ENCODE data around the gene ARL5C. TPM values are rescaled to one million over a fixed set of nuclear protein-coding genes. Genes with fewer than 3 reads are reported as not detected.
A peak's percentile ranks its signal among the peaks of the same experiment; 100 is the strongest.

ARL5C gene
- total RNA-seq, 1 experiment from 2014 or later, result not detected

- Mint-ChIP-seq H3K4me1 (ENCODE audit: low read depth, unreplicated experiment) (peaks cover 36% of the 10 kb centered on the region), H3K36me3 (ENCODE audit: insufficient read depth, unreplicated experiment) (peaks cover 34% of the 10 kb centered on the region), H3K4me3 (ENCODE audit: unreplicated experiment) (peak overlapping the region; percentile 94), H3K27me3 (ENCODE audit: insufficient read depth, unreplicated experiment) (peaks cover 3% of the 10 kb centered on the region), H3K9me3 (ENCODE audit: unreplicated experiment) (no peaks in the 10 kb centered on the region), H3K27ac (ENCODE audit: unreplicated experiment) (peak overlapping the region; percentile 39)
- no peaks in the 10 kb centered on the region for H3K27me3 ChIP-seq (replicated peaks; ENCODE audit: control insufficient read depth, insufficient read depth, low read length)
- no peaks in the 10 kb centered on the region for H3K9me3 ChIP-seq
- intact Hi-C loops (cut with micrococcal nuclease; ENCODE audit: unreplicated experiment), result no loop called here
- CTCF ChIA-PET, result interaction anchor here (1.5 kb wide), 1 partner anchor 8 kb away, joined by 4 read pairs; no protein-coding TSS in a partner anchor
- BruUV-seq (replicated peaks), result no TSS peak
- DNase-seq, result no peak
- no peaks in the 10 kb centered on the region for H3K36me3 ChIP-seq (ENCODE audit: control insufficient read depth, insufficient read depth, low read length)
- H3K4me1 ChIP-seq, result peaks cover 4% of the 10 kb centered on the region
- H3K4me3 ChIP-seq (ENCODE audit: low read depth, low read length), result no peak overlapping the region
- POLR2A ChIA-PET, result no interaction called here
- no peak for TF ChIP-seq CTCF (IDR thresholded peaks at IDR 0.05; ENCODE audit: insufficient read depth in 1 of 2, low read depth in 1 of 2, low read length in 1 of 2, severe bottlenecking in 1 of 2, unreplicated experiment in 1 of 2)
Measured at GRCh38 chr17:39156491-39156890, 9.5 kb downstream of the ARL5C start.

- no peaks in the 10 kb centered on the region for H3K36me3 ChIP-seq (ENCODE audit: control insufficient read depth, insufficient read depth, low read length)
- Mint-ChIP-seq H3K27ac (ENCODE audit: unreplicated experiment) (no peak overlapping the region), H3K36me3 (ENCODE audit: insufficient read depth, unreplicated experiment) (peaks cover 34% of the 10 kb centered on the region), H3K27me3 (ENCODE audit: insufficient read depth, unreplicated experiment) (peaks cover 3% of the 10 kb centered on the region), H3K9me3 (ENCODE audit: unreplicated experiment) (no peaks in the 10 kb centered on the region), H3K4me3 (ENCODE audit: unreplicated experiment) (peak overlapping the region; percentile 94), H3K4me1 (ENCODE audit: low read depth, unreplicated experiment) (peaks cover 36% of the 10 kb centered on the region)
- H3K9me3 ChIP-seq, result no peaks in the 10 kb centered on the region
- no peak for TF ChIP-seq CTCF (IDR thresholded peaks at IDR 0.05; ENCODE audit: insufficient read depth in 1 of 2, low read depth in 1 of 2, low read length in 1 of 2, severe bottlenecking in 1 of 2, unreplicated experiment in 1 of 2)
- BruUV-seq (replicated peaks), result no TSS peak
- no peak for DNase-seq
- intact Hi-C loops (cut with micrococcal nuclease; ENCODE audit: unreplicated experiment), result no loop called here
- H3K27me3 ChIP-seq (replicated peaks; ENCODE audit: control insufficient read depth, insufficient read depth, low read length), result peaks cover 3% of the 10 kb centered on the region; the same call in 1 of the 2 replicates
- ChIA-PET CTCF (interaction anchor here (1.5 kb wide), 1 partner anchor 9 kb away, joined by 4 read pairs; no protein-coding TSS in a partner anchor), POLR2A (no interaction called here)
- no peak overlapping the region for H3K4me3 ChIP-seq (ENCODE audit: low read depth, low read length)
- peaks cover 4% of the 10 kb centered on the region for H3K4me1 ChIP-seq
Measured at GRCh38 chr17:39155654-39156053, 10.3 kb downstream of the ARL5C start.

- Mint-ChIP-seq H3K4me1 (ENCODE audit: low read depth, unreplicated experiment) (peaks cover 36% of the 10 kb centered on the region), H3K27me3 (ENCODE audit: insufficient read depth, unreplicated experiment) (peaks cover 10% of the 10 kb centered on the region), H3K27ac (ENCODE audit: unreplicated experiment) (peak overlapping the region; percentile 96), H3K9me3 (ENCODE audit: unreplicated experiment) (no peaks in the 10 kb centered on the region), H3K36me3 (ENCODE audit: insufficient read depth, unreplicated experiment) (peaks cover 34% of the 10 kb centered on the region), H3K4me3 (ENCODE audit: unreplicated experiment) (peak overlapping the region; percentile 94)
- intact Hi-C loops (cut with micrococcal nuclease; ENCODE audit: unreplicated experiment), result loop anchor here (1.0 to 5.0 kb wide), 3 partner anchors 186 to 401 kb away; partner anchors contain the start of genes FBXO47 and PSMB3
- peak overlapping the region; percentile 83 for H3K4me3 ChIP-seq (ENCODE audit: low read depth, low read length)
- ChIA-PET POLR2A (interaction anchor here (0.5 to 1.8 kb wide), 9 partner anchors 16 to 402 kb away, joined by 3 to 15 read pairs (median 3); partner anchors contain the start of genes FBXO47 and RPL19), CTCF (interaction anchor here (0.6 to 4.7 kb wide), 24 partner anchors 10 to 739 kb away, joined by 3 to 162 read pairs (median 4); partner anchors contain the start of genes FBXO47, LASP1, MLLT6 and RPL19)
- no peaks in the 10 kb centered on the region for H3K9me3 ChIP-seq
- peaks cover 5% of the 10 kb centered on the region; the same call in 1 of the 2 replicates for H3K27me3 ChIP-seq (replicated peaks; ENCODE audit: control insufficient read depth, insufficient read depth, low read length)
- no peaks in the 10 kb centered on the region for H3K36me3 ChIP-seq (ENCODE audit: control insufficient read depth, insufficient read depth, low read length)
- H3K4me1 ChIP-seq, result peaks cover 4% of the 10 kb centered on the region
- peak; percentile 90 to 94 for DNase-seq
- TF ChIP-seq CTCF (IDR thresholded peaks at IDR 0.05; ENCODE audit: insufficient read depth in 1 of 2, low read depth in 1 of 2, low read length in 1 of 2, severe bottlenecking in 1 of 2, unreplicated experiment in 1 of 2), result peak; percentile 8 to 10
- no TSS peak for BruUV-seq (replicated peaks)
Measured at GRCh38 chr17:39153599-39154051, 12.3 kb downstream of the ARL5C start.

Measured in Caco-2 (cell line).